PC-9 (cell line): ENCODE data around the gene OGDH.

ENCODE experiments used
- EZH2 ChIP-seq: fragments of 200-600 bp; sonication (generic); IDR thresholded peaks from 2 replicates; pipeline ENCODE4 v1.8.0; 2017; ENCODE audit warnings: antibody characterized with exemption, low read depth
- TF ChIP-seq, protein P1 (sequence below): fragments of 200-600 bp; sonication (generic); conservative IDR thresholded peaks from 2 replicates; pipeline ENCODE4 v1.6.1; 2017; ENCODE audit warnings: mixed run types, antibody characterized with exemption, mild to moderate bottlenecking, moderate library complexity

- TF ChIP-seq, protein P1, sequence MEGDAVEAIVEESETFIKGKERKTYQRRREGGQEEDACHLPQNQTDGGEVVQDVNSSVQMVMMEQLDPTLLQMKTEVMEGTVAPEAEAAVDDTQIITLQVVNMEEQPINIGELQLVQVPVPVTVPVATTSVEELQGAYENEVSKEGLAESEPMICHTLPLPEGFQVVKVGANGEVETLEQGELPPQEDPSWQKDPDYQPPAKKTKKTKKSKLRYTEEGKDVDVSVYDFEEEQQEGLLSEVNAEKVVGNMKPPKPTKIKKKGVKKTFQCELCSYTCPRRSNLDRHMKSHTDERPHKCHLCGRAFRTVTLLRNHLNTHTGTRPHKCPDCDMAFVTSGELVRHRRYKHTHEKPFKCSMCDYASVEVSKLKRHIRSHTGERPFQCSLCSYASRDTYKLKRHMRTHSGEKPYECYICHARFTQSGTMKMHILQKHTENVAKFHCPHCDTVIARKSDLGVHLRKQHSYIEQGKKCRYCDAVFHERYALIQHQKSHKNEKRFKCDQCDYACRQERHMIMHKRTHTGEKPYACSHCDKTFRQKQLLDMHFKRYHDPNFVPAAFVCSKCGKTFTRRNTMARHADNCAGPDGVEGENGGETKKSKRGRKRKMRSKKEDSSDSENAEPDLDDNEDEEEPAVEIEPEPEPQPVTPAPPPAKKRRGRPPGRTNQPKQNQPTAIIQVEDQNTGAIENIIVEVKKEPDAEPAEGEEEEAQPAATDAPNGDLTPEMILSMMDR: no peak
- no peak for TF ChIP-seq EZH2
These were observed 44.9 kb upstream of the OGDH start for GRCh38 chr7:44561481-44561880.
